SK-N-MC (cell line): ENCODE results near the gene PRKCB.
A peak's percentile ranks its signal among the peaks of the same experiment; 100 is the strongest.

Experiments
- DNase-seq: peaks from one replicate; pipeline ENCODE4 v3.0.0-alpha.2; 2011; ENCODE audit warnings: low read depth, low spot score
- H3K27ac ChIP-seq: fragments of 200-600 bp; sonication (generic); 2 replicates; pipeline ENCODE4 v1.5.1; 2016; ENCODE audit warnings: mixed run types
- H3K36me3 ChIP-seq: fragments of 200-600 bp; sonication (generic); 2 replicates; pipeline ENCODE4 v1.6.1; 2017; ENCODE audit warnings: antibody characterized with exemption, low read length, mixed read lengths; ENCODE audit not compliant: insufficient read depth
- H3K4me3 ChIP-seq: fragments of 200-600 bp; sonication (generic); 2 replicates; pipeline ENCODE4 v1.5.1; 2016
- H3K9ac ChIP-seq: fragments of 200-600 bp; sonication (generic); 2 replicates; pipeline ENCODE4 v1.8.0; 2017; ENCODE audit warnings: mixed run types, mixed read lengths; ENCODE audit not compliant: insufficient read length
- H3K9me3 ChIP-seq: fragments of 200-600 bp; sonication (generic); 2 replicates; pipeline ENCODE4 v1.6.1; 2017; ENCODE audit warnings: low read depth, mild to moderate bottlenecking, antibody characterized with exemption, low read length, moderate library complexity, mixed read lengths
- EZH2 ChIP-seq: fragments of 200-600 bp; sonication (generic); IDR thresholded peaks from one replicate; pipeline ENCODE4 v1.6.1; 2017; ENCODE audit warnings: antibody characterized with exemption
- FOXP2 ChIP-seq: optimal IDR thresholded peaks from 2 replicates; pipeline ENCODE3; 2011; ENCODE audit warnings: mild to moderate bottlenecking, moderate library complexity; ENCODE audit not compliant: insufficient read depth; ENCODE audit errors: extremely low read length, control extremely low read depth
- POLR2AphosphoS5 ChIP-seq: IDR thresholded peaks from 2 replicates; pipeline ENCODE4 v1.6.1; 2012; ENCODE audit warnings: mild to moderate bottlenecking, low read depth, low read length, borderline replicate concordance

PRKCB gene

DNA sequence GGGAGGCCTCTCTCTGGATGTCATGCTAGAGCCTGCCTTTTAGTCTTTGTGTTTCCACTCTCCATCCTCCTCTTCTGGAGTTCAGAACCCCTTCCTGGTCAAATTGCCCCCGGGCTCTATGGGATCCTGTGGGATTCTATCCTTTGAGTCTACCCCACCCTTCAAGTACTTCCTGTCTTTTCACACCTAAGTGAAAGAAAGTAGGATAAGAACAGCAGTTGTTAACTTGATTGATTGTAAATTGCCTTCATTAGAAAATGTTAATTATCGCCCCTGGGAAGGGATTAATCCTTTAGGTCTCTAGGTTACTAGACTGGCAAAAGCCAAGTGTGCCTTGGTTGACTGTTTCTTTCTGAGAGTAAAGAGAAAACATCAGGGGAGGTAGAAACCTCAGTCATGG is 30.1 kb downstream of the PRKCB start:
- no peak for TF ChIP-seq EZH2
- no peak for TF ChIP-seq FOXP2
- TF ChIP-seq POLR2AphosphoS5: no peak
- peaks cover 3% of the 10 kb centered on the region; the same call in 1 of the 2 replicates for H3K36me3 ChIP-seq
- peak overlapping the region; percentile 45; the same call in 1 of the 2 replicates for H3K4me3 ChIP-seq
- H3K9ac ChIP-seq: peak overlapping the region; percentile 69
- no peak for DNase-seq
- H3K9me3 ChIP-seq: no peaks in the 10 kb centered on the region
- H3K27ac ChIP-seq: peak overlapping the region; percentile 98

- peaks cover 3% of the 10 kb centered on the region; the same call in 1 of the 2 replicates for H3K36me3 ChIP-seq
- peak; percentile 97 for DNase-seq
- H3K27ac ChIP-seq: peak overlapping the region; percentile 98
- H3K9me3 ChIP-seq: no peaks in the 10 kb centered on the region
- H3K9ac ChIP-seq: peak overlapping the region; percentile 69
- TF ChIP-seq POLR2AphosphoS5: peak; percentile 60; the same call in 1 of the 2 replicates
- peak; percentile 59 for TF ChIP-seq FOXP2
- no peak for TF ChIP-seq EZH2
- H3K4me3 ChIP-seq: peak overlapping the region; percentile 45; the same call in 1 of the 2 replicates
These were observed 30.8 kb downstream of the PRKCB start for GRCh38 chr16:23866621-23867020.

DNA sequence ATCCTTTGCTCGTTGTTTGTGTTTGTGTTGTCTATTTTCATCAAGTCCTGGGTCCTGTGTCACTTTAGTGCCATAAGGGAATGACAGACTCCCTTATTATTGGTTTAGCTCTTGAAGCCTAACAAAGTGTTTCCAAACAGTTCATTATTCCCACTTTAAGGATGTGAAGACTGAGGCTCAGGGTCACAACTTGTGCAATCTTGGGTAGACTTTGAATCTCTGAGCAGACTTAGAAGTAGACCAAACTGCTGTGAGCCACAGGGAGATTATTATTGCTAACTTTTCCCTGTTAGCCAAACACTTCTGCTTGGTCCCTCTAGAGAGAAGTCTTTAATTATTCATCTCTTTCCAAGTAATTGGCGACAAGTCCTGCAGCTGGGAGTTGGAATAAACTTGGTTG is 31.8 kb downstream of the PRKCB start:
- H3K9ac ChIP-seq: peak overlapping the region; percentile 7
- no peaks in the 10 kb centered on the region for H3K9me3 ChIP-seq
- peak overlapping the region; percentile 98 for H3K27ac ChIP-seq
- peaks cover 3% of the 10 kb centered on the region; the same call in 1 of the 2 replicates for H3K36me3 ChIP-seq
- TF ChIP-seq EZH2 (no peak), POLR2AphosphoS5 (no peak), FOXP2 (no peak)
- no peak for DNase-seq
- no peak overlapping the region for H3K4me3 ChIP-seq

- Histone ChIP-seq H3K9me3 (no peaks in the 10 kb centered on the region), H3K36me3 (peaks cover 3% of the 10 kb centered on the region; the same call in 1 of the 2 replicates), H3K9ac (peak overlapping the region; percentile 41), H3K27ac (peak overlapping the region; percentile 98), H3K4me3 (no peak overlapping the region)
- no peak for TF ChIP-seq EZH2
- no peak for TF ChIP-seq POLR2AphosphoS5
- TF ChIP-seq FOXP2: no peak
- no peak for DNase-seq
These were observed 32.4 kb downstream of the PRKCB start for GRCh38 chr16:23868136-23868535.

DNA sequence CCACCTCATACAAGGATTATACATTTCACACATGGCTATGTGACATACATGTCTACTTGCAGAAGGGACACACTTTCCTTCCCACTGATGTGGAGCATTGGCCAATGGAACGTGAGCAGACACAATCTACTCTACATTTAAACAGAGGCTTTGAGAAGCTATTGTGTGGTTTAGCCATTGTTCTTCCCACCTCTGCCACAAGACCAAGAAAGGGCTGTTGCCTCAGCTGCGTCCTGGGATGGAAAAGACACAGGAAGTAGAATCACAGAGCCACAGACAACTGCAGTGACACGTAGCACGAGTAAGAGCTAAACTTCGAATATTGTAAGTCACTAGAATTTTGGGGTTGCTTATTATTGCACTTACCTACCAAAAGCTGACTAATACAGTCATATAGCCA is 33.3 kb downstream of the PRKCB start:
- TF ChIP-seq EZH2: no peak
- peak overlapping the region; percentile 98 for H3K27ac ChIP-seq
- no peak overlapping the region for H3K9ac ChIP-seq
- H3K9me3 ChIP-seq: no peaks in the 10 kb centered on the region
- no peak for DNase-seq
- H3K36me3 ChIP-seq: peaks cover 3% of the 10 kb centered on the region; the same call in 1 of the 2 replicates
- no peak overlapping the region for H3K4me3 ChIP-seq

- Histone ChIP-seq H3K27ac (peak overlapping the region; percentile 79), H3K36me3 (peaks cover 3% of the 10 kb centered on the region; the same call in 1 of the 2 replicates), H3K9ac (no peak overlapping the region), H3K9me3 (no peaks in the 10 kb centered on the region), H3K4me3 (no peak overlapping the region)
- no peak for TF ChIP-seq POLR2AphosphoS5
- no peak for TF ChIP-seq FOXP2
- no peak for TF ChIP-seq EZH2
- DNase-seq: no peak
These were observed 36.1 kb downstream of the PRKCB start for GRCh38 chr16:23871924-23872323.

- no peak for DNase-seq
- 0 out of 2 replicates have a peak overlapping the region, but pooled peaks have one; percentile 13 for H3K4me3 ChIP-seq
- H3K36me3 ChIP-seq: peaks cover 6% of the 10 kb centered on the region
- peak overlapping the region; percentile 8 for H3K9ac ChIP-seq
- H3K9me3 ChIP-seq: no peaks in the 10 kb centered on the region
- TF ChIP-seq POLR2AphosphoS5 (no peak), FOXP2 (no peak), EZH2 (no peak)
- H3K27ac ChIP-seq: peak overlapping the region; percentile 92
These were observed 39.0 kb downstream of the PRKCB start for GRCh38 chr16:23874613-23875294.

DNA sequence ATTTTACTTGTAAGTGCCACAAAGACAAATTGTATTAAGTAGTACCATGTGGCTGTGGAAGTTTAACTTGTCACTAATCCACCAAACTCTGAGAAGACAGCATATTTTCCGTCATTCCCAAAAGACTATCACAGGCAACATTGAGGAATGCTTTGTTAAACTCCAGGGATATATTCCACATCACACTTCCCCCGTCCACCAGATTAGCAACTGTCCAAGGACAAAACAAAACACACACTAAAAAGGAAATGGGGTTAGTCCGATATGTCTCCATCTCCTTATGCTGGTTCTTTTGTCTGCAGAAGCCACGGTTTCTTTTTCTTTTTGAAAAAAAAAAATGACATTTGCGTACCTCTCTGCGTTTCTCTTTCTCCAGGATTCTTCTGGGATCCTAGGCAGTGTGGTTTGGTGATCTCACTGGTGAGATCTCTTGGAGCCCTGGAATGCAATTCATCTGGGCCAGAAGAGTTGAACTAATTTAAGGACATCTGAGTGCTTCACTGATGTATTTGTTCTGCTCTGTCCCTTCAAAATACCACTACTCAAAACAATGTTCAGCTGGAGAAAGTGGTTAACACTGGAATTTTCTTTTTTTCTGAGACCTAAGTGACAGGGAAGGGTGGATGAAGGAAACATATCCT is 40.6 kb downstream of the PRKCB start:
- Histone ChIP-seq H3K9ac (peak overlapping the region; percentile 50), H3K27ac (peak overlapping the region; percentile 93), H3K4me3 (no peak overlapping the region), H3K9me3 (no peaks in the 10 kb centered on the region), H3K36me3 (peaks cover 6% of the 10 kb centered on the region)
- TF ChIP-seq POLR2AphosphoS5 (no peak), EZH2 (no peak), FOXP2 (no peak)
- no peak for DNase-seq
